Kidney epithelial cell (primary cell): ENCODE results near the gene PACS1. TPM values are rescaled to one million over a fixed set of nuclear protein-coding genes. Genes with fewer than 3 reads are reported as not detected.

Experiments used
- DNase-seq: peaks from one replicate; pipeline ENCODE4 v3.0.0-alpha.2; 2010; ENCODE audit warnings: low read depth
- H3K27me3 ChIP-seq: 2 replicates; pipeline ENCODE4 v1.6.0; 2011; ENCODE audit warnings: low read length; ENCODE audit not compliant: control insufficient read depth, insufficient read depth
- H3K36me3 ChIP-seq: 2 replicates; pipeline ENCODE4 v1.5.1; 2011; ENCODE audit warnings: low read length; ENCODE audit not compliant: control insufficient read depth, insufficient read depth
- H3K4me3 ChIP-seq: 2 replicates; pipeline ENCODE4 v1.5.1; 2011; ENCODE audit warnings: low read depth, mild to moderate bottlenecking, control low read depth, low read length
- total RNA-seq: library from RNA; depleted of rRNA; stranded (reverse); fragments of >200 nt; gene quantifications from 2 replicates; pipeline ENCODE4 v1.2.3, GENCODE V29; 2015
- TF ChIP-seq, protein P1 (sequence below): IDR thresholded peaks from 2 replicates; pipeline ENCODE4 v1.5.1; 2011; ENCODE audit warnings: mild to moderate bottlenecking, moderate library complexity, low read length, control low read depth, inconsistent platforms; ENCODE audit not compliant: insufficient read depth, poor library complexity, severe bottlenecking

The PACS1 gene
- total RNA-seq, 1 donor from 2014 or later: 29.4 TPM

GRCh38 chr11:66188580-66188979, 118.5 kb downstream of the PACS1 start:
- Histone ChIP-seq H3K27me3 (no peaks in the 10 kb centered on the region), H3K36me3 (no peaks in the 10 kb centered on the region), H3K4me3 (no peak overlapping the region)
- TF ChIP-seq, protein P1, sequence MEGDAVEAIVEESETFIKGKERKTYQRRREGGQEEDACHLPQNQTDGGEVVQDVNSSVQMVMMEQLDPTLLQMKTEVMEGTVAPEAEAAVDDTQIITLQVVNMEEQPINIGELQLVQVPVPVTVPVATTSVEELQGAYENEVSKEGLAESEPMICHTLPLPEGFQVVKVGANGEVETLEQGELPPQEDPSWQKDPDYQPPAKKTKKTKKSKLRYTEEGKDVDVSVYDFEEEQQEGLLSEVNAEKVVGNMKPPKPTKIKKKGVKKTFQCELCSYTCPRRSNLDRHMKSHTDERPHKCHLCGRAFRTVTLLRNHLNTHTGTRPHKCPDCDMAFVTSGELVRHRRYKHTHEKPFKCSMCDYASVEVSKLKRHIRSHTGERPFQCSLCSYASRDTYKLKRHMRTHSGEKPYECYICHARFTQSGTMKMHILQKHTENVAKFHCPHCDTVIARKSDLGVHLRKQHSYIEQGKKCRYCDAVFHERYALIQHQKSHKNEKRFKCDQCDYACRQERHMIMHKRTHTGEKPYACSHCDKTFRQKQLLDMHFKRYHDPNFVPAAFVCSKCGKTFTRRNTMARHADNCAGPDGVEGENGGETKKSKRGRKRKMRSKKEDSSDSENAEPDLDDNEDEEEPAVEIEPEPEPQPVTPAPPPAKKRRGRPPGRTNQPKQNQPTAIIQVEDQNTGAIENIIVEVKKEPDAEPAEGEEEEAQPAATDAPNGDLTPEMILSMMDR: no peak
- peak; percentile 21 for DNase-seq

DNA sequence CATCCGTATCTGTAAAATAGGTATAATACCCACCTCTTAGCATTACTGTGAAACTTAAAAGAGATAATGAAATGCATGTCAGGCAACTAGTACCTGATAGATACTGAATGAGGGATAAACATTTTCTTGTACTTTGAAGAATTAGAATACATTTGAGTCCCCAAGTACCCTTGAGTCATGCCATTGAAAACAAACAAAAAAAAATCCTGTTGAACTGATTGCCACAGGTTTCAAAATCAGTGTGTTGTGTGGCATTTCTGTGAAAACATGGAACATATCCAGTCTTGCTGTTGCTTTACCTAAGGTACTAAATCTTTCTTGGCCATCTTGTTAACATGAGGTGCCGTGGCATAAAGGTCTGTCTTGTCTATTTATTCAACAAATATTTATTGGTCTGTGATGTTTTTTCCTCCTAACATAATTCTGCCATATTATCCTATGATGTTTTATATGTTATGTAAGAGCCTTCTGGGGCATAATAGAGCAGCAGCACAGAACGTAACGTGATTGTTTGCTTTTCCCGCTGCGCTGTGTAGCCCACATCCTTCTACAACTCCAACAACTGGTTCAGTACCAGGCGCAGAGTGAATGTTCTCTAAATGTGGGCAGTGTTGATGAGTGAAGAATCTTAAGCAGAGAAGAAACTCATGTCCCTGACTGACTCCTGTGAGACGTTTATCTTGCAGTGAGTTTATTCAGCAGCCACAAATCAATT, 119.1 kb downstream of the PACS1 start:
- Histone ChIP-seq H3K36me3 (no peaks in the 10 kb centered on the region), H3K4me3 (no peak overlapping the region), H3K27me3 (no peaks in the 10 kb centered on the region)
- TF ChIP-seq, protein P1: no peak
- no peak for DNase-seq

GRCh38 chr11:66190786-66191185, 120.7 kb downstream of the PACS1 start:
- Histone ChIP-seq H3K4me3 (no peak overlapping the region), H3K36me3 (no peaks in the 10 kb centered on the region), H3K27me3 (no peaks in the 10 kb centered on the region)
- TF ChIP-seq, protein P1: no peak
- DNase-seq: no peak

DNA sequence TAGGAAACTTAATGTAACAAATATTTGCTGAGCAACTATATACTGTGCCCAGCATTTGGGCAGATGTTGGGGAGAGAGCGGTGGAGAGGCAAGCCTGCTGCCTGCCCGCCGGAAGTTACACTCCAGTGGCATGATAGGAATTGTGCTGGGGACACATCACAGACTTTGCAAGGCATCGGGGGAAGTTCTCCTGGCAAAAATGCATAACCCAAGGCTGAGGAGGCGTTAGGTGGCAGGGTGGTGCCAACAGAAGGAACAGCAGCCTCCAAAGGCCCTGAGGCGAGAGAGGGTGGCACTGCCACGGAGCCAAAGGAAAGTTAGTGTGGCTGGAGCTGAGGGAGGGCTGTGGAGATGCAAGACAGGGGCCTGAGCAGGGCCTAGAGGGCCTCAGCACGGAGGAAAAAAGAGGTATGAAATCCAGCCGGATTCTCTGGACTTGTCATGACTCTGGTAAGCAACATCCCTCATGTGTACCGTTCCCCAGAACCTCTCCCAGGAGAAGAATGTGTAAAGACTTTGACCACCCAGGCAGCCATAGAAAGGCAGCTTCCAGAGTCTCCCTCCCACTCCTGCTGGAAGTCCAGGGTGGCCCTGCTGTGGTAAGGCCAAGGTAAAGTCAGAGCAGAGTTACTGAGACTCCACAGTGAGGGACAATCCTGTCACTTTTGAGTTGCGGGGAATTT, 122.2 kb downstream of the PACS1 start:
- H3K27me3 ChIP-seq: no peaks in the 10 kb centered on the region

DNA sequence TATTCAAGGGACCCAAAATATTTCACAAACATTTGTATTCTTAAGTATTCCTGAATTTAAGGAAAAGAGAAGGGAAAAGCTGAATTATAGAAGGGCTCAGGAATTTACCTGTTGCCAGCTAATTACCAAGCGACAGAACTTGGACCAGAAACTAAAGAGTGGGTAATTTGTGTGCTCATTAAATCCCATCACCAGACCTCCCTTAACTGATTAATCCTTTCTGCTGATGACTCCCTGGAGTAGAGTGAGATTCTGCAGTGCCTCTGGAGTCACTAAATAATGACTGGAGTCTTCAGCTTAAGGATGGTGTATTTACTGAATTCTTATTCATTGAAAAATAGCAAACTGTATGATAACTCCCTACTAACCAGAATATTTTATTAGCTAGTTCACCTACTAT, 124.3 kb downstream of the PACS1 start:
- TF ChIP-seq, protein P1: no peak
- no peaks in the 10 kb centered on the region for H3K36me3 ChIP-seq
- DNase-seq: no peak
- no peaks in the 10 kb centered on the region for H3K27me3 ChIP-seq
- H3K4me3 ChIP-seq: no peak overlapping the region

More for the DNA sequence above, 122.2 kb downstream of the PACS1 start:
- no peak overlapping the region for H3K4me3 ChIP-seq
- no peak for DNase-seq
- H3K36me3 ChIP-seq: no peaks in the 10 kb centered on the region
- TF ChIP-seq, protein P1: no peak
